ENCODE results near the gene PRPF19.

The PRPF19 gene

GRCh38 chr11:60951606-60951903, 45.2 kb upstream of the PRPF19 start:
- TF ChIP-seq CTCF (IDR thresholded peaks at IDR 0.05; ENCODE audit: extremely low read depth, insufficient read depth, missing control alignments), result no peak
- in situ Hi-C loops (cut with MboI; ENCODE audit: low pct_unique_long_range_greater_than_20kb, low sequenced_read_pairs, unreplicated experiment), result no loop called here

GRCh38 chr11:60950933-60951605, 44.7 kb upstream of the PRPF19 start:
- DNase-seq (ENCODE audit: low spot score), result peak; percentile 40
- no peak for TF ChIP-seq CTCF (IDR thresholded peaks at IDR 0.05; ENCODE audit: extremely low read depth, insufficient read depth, missing control alignments)
- in situ Hi-C loops (cut with MboI; ENCODE audit: low pct_unique_long_range_greater_than_20kb, low sequenced_read_pairs, unreplicated experiment), result no loop called here

More at GRCh38 chr11:60951606-60951903, 45.2 kb upstream of the PRPF19 start:
- no peak for DNase-seq (ENCODE audit: low spot score)

GRCh38 chr11:60950024-60950423, 43.6 kb upstream of the PRPF19 start:
- TF ChIP-seq CTCF (IDR thresholded peaks at IDR 0.05; ENCODE audit: extremely low read depth, insufficient read depth, missing control alignments), result no peak
- DNase-seq (ENCODE audit: low spot score), result no peak
- in situ Hi-C loops (cut with MboI; ENCODE audit: low pct_unique_long_range_greater_than_20kb, low sequenced_read_pairs, unreplicated experiment), result no loop called here

GRCh38 chr11:60948250-60948649, 41.9 kb upstream of the PRPF19 start:
- TF ChIP-seq CTCF (IDR thresholded peaks at IDR 0.05; ENCODE audit: extremely low read depth, insufficient read depth, missing control alignments), result no peak
- DNase-seq (ENCODE audit: low spot score), result no peak
- in situ Hi-C loops (cut with MboI; ENCODE audit: low pct_unique_long_range_greater_than_20kb, low sequenced_read_pairs, unreplicated experiment), result no loop called here

GRCh38 chr11:60947700-60948099, 41.3 kb upstream of the PRPF19 start:
- no peak for DNase-seq (ENCODE audit: low spot score)
- no peak for TF ChIP-seq CTCF (IDR thresholded peaks at IDR 0.05; ENCODE audit: extremely low read depth, insufficient read depth, missing control alignments)
- in situ Hi-C loops (cut with MboI; ENCODE audit: low pct_unique_long_range_greater_than_20kb, low sequenced_read_pairs, unreplicated experiment), result no loop called here

GRCh38 chr11:60946601-60947264, 40.3 kb upstream of the PRPF19 start:
- no peak for TF ChIP-seq CTCF (IDR thresholded peaks at IDR 0.05; ENCODE audit: extremely low read depth, insufficient read depth, missing control alignments)
- no peak for DNase-seq (ENCODE audit: low spot score)
- in situ Hi-C loops (cut with MboI; ENCODE audit: low pct_unique_long_range_greater_than_20kb, low sequenced_read_pairs, unreplicated experiment), result no loop called here

Data from GM13977 (cell line).